Suprapubic skin (tissue), 4 donors: ENCODE results near the gene FOXS1. TPM values are rescaled to one million over a fixed set of nuclear protein-coding genes. Genes with fewer than 3 reads are reported as not detected.
A peak's percentile ranks its signal among the peaks of the same experiment; 100 is the strongest.

ENCODE experiments used
- DNase-seq, 2 donors: peaks; one replicate each; pipeline ENCODE4 v3.0.0-alpha.2; 2019; ENCODE audit warnings: low spot score in 2 of 2
- H3K27ac ChIP-seq: fragments of 200-600 bp; sonication (generic); one replicate; pipeline ENCODE4 v1.5.1; 2019
- H3K27me3 ChIP-seq: fragments of 200-600 bp; sonication (generic); one replicate; pipeline ENCODE4 v1.5.1; 2019
- H3K36me3 ChIP-seq: fragments of 200-600 bp; sonication (generic); one replicate; pipeline ENCODE4 v1.5.1; 2019
- H3K4me1 ChIP-seq: fragments of 200-600 bp; sonication (generic); one replicate; pipeline ENCODE4 v1.5.1; 2019
- H3K4me3 ChIP-seq: fragments of 200-600 bp; sonication (generic); one replicate; pipeline ENCODE4 v1.5.1; 2019; ENCODE audit warnings: mild to moderate bottlenecking
- H3K9me3 ChIP-seq: fragments of 200-600 bp; sonication (generic); one replicate; pipeline ENCODE4 v1.5.1; 2019
- EP300 ChIP-seq: sonication (generic); formaldehyde crosslinking; IDR thresholded peaks from one replicate; pipeline ENCODE4 v1.6.1; 2017; ENCODE audit warnings: antibody characterized with exemption
- POLR2A ChIP-seq, 2 donors: fragments of 450-650 bp; IDR thresholded peaks; one replicate each; pipeline ENCODE4 v1.6.1; 2017; ENCODE audit warnings: antibody characterized with exemption in 2 of 2, mild to moderate bottlenecking in 2 of 2, moderate library complexity in 2 of 2
- POLR2AphosphoS5 ChIP-seq, 3 donors: sonication (generic); formaldehyde crosslinking; IDR thresholded peaks; one replicate each; pipeline ENCODE4 v1.6.1; 2017; ENCODE audit warnings: antibody characterized with exemption in 3 of 3
- WGBS: methylation state at CpG from one replicate; pipeline ENCODE4 v1.1.5; 2018; 5-methylcytosine and 5-hydroxymethylcytosine counted together
- total RNA-seq, 4 donors: library from RNA; depleted of rRNA; stranded (reverse); fragments of >200 nt; gene quantifications; one replicate each; pipeline ENCODE4 v1.1.0, GENCODE V29; 2016
- TF ChIP-seq, protein P1 (sequence below), 2 donors: fragments of 200-600 bp in 1 of 2; fragments of 450-650 bp in 1 of 2; sonication (generic) in 1 of 2; IDR thresholded peaks; one replicate each; pipeline ENCODE4 v1.5.1; 2016 to 2019; ENCODE audit warnings: antibody characterized with exemption in 2 of 2, mild to moderate bottlenecking in 1 of 2, moderate library complexity in 1 of 2

Gene FOXS1
- total RNA-seq, 4 donors from 2014 or later: not detected

DNA sequence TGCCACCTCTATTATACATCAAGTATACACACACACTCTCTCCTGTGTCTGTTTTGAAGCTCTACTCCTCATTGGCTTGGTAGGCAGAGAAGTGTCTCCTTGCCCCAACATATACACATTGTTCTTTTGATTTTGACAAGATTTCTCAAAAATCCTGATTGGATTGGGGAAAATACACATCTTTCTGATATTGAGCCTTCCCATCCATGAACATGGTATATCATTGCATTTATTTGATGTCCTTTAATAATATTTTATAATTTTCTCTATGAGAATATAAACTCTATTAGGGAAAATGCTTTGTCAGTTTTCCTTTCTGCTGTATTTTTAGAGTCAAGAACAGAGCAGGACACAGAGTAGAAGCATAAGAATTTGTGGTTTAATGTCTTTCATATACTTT lies 32.3 kb upstream of the FOXS1 start:
- H3K4me1 ChIP-seq: no peaks in the 10 kb centered on the region
- no peaks in the 10 kb centered on the region for H3K27me3 ChIP-seq
- no peaks in the 10 kb centered on the region for H3K36me3 ChIP-seq
- no peak overlapping the region for H3K4me3 ChIP-seq
- TF ChIP-seq POLR2A (IDR thresholded peaks at IDR 0.05) (no peak), POLR2AphosphoS5 (IDR thresholded peaks at IDR 0.05) (no peak), EP300 (no peak)
- TF ChIP-seq, protein P1, sequence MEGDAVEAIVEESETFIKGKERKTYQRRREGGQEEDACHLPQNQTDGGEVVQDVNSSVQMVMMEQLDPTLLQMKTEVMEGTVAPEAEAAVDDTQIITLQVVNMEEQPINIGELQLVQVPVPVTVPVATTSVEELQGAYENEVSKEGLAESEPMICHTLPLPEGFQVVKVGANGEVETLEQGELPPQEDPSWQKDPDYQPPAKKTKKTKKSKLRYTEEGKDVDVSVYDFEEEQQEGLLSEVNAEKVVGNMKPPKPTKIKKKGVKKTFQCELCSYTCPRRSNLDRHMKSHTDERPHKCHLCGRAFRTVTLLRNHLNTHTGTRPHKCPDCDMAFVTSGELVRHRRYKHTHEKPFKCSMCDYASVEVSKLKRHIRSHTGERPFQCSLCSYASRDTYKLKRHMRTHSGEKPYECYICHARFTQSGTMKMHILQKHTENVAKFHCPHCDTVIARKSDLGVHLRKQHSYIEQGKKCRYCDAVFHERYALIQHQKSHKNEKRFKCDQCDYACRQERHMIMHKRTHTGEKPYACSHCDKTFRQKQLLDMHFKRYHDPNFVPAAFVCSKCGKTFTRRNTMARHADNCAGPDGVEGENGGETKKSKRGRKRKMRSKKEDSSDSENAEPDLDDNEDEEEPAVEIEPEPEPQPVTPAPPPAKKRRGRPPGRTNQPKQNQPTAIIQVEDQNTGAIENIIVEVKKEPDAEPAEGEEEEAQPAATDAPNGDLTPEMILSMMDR (IDR thresholded peaks at IDR 0.05): no peak
- no peak overlapping the region for H3K27ac ChIP-seq
- DNase-seq: no peak
- no peaks in the 10 kb centered on the region for H3K9me3 ChIP-seq

DNA sequence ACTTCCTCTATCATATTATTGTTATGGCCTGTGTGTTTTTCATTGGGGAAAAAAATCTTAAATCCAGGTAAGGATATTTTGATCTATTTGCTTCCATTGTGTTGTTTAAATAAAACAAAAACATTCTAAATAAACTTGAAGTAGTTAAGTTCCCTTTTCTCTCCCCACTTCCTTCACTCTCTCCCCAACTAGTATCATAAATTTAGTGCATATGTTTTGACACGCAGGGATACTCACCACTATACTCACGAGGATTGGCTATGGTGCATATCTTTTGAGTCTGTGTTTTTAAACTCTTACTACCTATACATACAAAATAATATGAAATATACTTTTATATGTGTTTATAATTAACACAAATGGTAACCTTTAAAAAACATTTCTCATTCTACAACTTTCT lies 30.3 kb upstream of the FOXS1 start:
- no peak overlapping the region for H3K4me3 ChIP-seq
- no peaks in the 10 kb centered on the region for H3K36me3 ChIP-seq
- no peak overlapping the region for H3K27ac ChIP-seq
- WGBS: 47% methylated on average over 2 of the region's 2 CpGs
- no peaks in the 10 kb centered on the region for H3K9me3 ChIP-seq
- peaks cover 4% of the 10 kb centered on the region for H3K4me1 ChIP-seq
- no peak for DNase-seq
- TF ChIP-seq POLR2AphosphoS5 (IDR thresholded peaks at IDR 0.05) (no peak), POLR2A (IDR thresholded peaks at IDR 0.05) (no peak), EP300 (no peak)
- TF ChIP-seq, protein P1 (IDR thresholded peaks at IDR 0.05): no peak
- no peaks in the 10 kb centered on the region for H3K27me3 ChIP-seq

DNA sequence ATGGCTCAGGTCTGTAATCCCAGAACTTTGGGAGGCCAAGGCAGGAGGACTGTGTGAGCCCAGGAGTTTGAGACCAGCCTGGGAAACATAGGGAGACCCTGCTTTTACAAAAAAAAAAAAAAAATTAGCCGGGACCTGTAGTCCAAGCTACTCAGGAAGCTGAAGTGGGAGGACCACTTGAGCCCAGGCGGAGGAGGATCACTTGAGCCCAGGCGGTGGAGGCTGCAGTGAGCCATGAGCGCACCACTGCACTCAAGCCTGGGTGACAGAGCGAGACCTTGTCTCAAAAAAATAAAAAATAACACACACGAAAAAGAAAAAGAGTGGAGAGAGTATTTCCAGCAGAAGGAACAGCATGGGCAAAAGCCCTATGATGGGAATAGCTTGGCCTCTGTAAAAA lies 27.0 kb upstream of the FOXS1 start:
- Histone ChIP-seq H3K4me1 (peaks cover 19% of the 10 kb centered on the region), H3K27me3 (peaks cover 15% of the 10 kb centered on the region), H3K36me3 (no peaks in the 10 kb centered on the region), H3K4me3 (no peak overlapping the region), H3K27ac (no peak overlapping the region), H3K9me3 (no peaks in the 10 kb centered on the region)
- 88% methylated on average over 6 of the region's 6 CpGs for WGBS
- DNase-seq: peak in 1 of 2 donors; percentile 29
- TF ChIP-seq EP300: no peak
- no peak for TF ChIP-seq POLR2A (IDR thresholded peaks at IDR 0.05)

DNA sequence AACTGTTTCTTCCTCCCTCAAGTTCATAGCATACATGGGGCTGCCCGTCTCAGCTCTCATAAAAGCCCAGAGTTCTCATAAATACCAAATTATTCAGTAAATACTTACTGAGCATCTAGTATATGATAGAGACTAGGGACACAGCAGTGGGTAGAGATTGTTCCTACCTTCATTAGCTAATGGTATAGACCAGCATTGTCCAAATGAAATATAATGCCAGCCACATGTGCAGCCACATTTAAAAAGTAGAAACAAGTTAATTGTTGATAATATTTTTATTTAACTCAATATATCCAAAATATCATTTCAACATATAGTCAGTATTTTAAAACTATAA lies 26.2 kb upstream of the FOXS1 start:
- H3K9me3 ChIP-seq: no peaks in the 10 kb centered on the region
- no peak overlapping the region for H3K4me3 ChIP-seq
- H3K36me3 ChIP-seq: no peaks in the 10 kb centered on the region
- H3K27me3 ChIP-seq: peaks cover 15% of the 10 kb centered on the region
- no peak for DNase-seq
- H3K27ac ChIP-seq: no peak overlapping the region
- WGBS: 96% methylated on average over 1 of the region's 1 CpG
- TF ChIP-seq, protein P1 (IDR thresholded peaks at IDR 0.05): no peak
- TF ChIP-seq POLR2A (IDR thresholded peaks at IDR 0.05) (no peak), POLR2AphosphoS5 (IDR thresholded peaks at IDR 0.05) (no peak), EP300 (no peak)
- H3K4me1 ChIP-seq: peaks cover 19% of the 10 kb centered on the region

DNA sequence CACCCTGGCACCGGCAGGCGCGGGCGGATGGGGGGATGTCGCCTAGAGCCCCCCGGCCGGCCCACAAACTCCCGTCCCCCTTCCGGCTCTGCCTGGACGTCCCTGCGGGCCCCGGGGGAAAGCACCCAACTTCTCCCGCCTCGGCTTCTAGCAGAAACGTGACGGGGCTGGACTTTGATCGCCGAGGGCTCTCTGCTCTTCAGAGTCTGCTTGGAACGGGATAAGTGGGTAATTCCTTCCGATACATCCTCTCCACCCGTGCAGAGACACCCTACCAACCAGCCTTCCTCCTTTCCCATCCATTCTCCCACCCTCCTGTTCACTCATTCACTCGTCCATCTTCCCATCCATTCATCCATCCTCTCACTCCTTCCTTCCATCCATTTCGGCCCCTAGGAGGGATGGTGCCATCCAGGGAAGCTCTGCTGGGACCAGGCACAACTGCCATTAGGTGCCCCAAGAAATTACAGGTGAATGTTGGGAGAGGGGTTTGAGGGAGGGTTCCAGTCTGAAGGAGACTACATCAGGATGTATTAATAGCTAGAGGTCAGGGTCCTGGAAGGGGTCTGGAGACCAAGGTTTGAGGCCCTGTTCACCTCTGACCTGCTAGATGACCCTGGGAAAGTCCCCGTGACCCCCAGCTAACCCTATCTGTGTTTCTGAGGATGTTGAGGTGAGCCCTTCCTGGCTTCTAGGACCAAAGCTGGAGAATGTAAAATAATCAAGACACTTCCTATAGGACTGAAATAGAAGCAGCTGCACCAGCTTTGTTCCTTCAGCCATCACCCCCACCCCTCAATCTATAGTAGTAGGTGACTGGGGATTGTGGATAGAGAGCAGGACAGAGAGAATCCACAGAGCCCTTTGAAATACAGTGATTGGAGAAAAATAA lies 25.6 kb upstream of the FOXS1 start:
- peaks cover 19% of the 10 kb centered on the region for H3K4me1 ChIP-seq
- H3K36me3 ChIP-seq: no peaks in the 10 kb centered on the region
- WGBS: 16% methylated on average over 17 of the region's 24 CpGs
- no peaks in the 10 kb centered on the region for H3K9me3 ChIP-seq
- H3K4me3 ChIP-seq: peak overlapping the region; percentile 72
- H3K27me3 ChIP-seq: peaks cover 15% of the 10 kb centered on the region
- TF ChIP-seq EP300 (no peak), POLR2AphosphoS5 (IDR thresholded peaks at IDR 0.05) (no peak), POLR2A (IDR thresholded peaks at IDR 0.05) (no peak)
- TF ChIP-seq, protein P1 (IDR thresholded peaks at IDR 0.05): no peak
- DNase-seq: no peak
- peak overlapping the region; percentile 15 for H3K27ac ChIP-seq
